ENCODE data around the gene MMP25.

MMP25 gene

DNA sequence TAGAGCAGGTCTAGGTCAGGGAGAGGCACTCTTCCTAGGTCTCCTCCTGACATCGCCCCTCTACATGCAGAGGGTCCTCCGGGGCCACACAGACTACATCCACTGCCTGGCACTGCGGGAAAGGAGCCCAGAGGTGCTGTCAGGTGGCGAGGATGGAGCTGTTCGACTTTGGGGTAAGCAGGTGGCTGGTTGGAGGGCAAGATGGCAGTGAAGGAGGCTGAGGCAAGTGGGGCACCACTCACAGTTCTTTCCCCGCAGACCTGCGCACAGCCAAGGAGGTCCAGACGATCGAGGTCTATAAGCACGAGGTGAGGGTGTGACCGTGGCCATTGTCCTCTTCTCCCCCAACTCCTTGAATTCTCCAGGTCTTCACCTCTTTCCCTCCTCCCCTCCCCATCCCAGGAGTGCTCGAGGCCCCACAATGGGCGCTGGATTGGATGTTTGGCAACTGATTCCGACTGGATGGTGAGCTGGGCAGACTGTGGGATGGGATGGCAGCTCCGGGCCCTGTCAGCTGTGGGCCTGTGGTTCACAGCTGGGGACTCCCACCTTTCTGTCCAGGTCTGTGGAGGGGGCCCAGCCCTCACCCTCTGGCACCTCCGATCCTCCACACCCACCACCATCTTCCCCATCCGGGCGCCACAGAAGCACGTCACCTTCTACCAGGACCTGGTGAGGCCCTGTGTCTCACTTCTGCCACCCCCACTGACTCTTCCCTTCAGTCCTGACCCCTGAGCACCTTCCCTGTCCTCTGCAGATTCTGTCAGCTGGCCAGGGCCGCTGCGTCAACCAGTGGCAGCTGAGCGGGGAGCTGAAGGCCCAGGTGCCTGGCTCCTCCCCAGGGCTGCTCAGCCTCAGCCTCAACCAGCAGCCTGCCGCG, 19.5 kb upstream of the MMP25 start:
- DNase-seq, result no peak
- intact Hi-C loops (cut with DNase I), result no loop called here

DNA sequence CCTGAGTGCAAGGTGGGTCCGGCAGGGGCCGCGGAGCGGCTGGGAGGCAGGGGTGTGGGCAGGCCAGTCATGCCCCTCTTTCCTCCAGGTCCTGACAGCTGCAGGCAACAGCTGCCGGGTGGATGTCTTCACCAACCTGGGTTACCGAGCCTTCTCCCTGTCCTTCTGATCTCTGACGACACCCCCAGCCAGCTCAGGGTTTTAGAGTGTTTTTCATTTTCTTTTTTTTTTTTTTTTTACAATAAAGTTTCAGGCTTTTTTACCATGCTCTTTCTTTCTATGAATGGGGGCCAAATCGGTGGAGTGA, 18.9 kb upstream of the MMP25 start:
- DNase-seq, result no peak
- intact Hi-C loops (cut with DNase I), result no loop called here

DNA sequence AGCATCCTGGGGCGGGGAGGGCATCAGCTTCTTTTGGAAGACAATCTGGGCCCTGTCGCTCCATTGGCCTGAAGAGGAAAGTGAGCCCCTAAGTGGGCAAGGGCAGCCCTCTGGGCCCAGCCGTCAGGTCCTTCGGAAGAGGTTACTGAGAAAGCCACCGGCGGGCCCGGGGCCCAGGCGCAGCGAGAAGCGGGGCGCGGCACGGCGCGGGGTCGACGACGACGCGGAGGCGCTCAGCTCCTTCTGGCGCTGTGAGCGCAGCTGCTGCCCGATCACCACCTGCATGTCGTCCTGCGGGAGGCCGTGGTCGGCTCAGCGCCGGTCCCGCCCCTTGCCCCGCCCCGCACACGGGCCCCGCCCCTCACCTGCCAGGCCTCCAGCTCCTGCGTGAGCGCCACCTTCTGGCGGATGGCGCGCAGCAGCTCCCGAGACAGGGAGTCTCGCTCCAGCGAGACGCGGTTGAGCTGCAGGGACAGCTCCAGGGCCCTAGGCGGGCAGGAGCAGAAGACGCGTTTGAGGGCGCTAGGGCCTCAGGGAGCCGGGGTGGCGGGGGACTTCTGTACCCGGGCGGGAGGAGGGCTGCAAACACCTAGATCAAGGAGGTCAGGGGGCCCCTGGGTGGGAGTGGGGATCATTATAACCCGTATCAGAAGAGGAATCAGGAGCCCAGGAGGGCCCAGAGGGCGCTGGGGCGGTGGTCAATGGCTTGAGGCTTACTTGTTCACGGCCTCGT, 18.2 kb upstream of the MMP25 start:
- intact Hi-C loops (cut with DNase I), result no loop called here
- peak; percentile 45 to 91 (median 83) for DNase-seq

DNA sequence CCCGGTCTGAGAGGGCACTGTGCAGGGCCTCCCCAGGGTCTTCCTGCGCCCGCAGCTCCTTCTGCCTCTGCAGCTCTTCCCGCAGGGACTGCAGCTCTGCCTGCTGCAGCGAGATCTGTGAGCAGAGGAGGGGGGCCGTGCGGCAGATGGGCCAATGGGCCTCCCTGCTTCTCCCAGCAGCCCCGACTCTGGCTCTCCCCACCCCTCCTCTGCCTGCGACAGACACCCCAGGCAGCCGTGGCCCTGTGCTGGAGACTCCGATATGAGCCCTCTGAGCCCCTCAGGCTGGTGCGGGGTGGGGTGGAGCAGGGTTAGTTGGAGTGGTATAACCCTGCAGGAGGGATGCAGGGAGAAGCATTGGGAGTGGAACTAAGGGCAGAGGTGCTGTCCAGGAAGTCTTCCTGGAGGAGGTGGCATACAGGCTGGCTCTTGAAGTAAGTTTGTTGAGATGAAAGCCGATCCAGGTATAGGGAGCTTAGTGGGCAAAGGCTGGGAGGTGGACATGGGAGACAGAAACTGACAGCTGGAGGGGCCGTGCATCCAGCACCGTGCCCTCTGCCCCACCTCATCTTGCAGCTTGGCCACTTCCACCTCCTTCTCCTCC, 17.5 kb upstream of the MMP25 start:
- no peak for DNase-seq
- intact Hi-C loops (cut with DNase I), result no loop called here

DNA sequence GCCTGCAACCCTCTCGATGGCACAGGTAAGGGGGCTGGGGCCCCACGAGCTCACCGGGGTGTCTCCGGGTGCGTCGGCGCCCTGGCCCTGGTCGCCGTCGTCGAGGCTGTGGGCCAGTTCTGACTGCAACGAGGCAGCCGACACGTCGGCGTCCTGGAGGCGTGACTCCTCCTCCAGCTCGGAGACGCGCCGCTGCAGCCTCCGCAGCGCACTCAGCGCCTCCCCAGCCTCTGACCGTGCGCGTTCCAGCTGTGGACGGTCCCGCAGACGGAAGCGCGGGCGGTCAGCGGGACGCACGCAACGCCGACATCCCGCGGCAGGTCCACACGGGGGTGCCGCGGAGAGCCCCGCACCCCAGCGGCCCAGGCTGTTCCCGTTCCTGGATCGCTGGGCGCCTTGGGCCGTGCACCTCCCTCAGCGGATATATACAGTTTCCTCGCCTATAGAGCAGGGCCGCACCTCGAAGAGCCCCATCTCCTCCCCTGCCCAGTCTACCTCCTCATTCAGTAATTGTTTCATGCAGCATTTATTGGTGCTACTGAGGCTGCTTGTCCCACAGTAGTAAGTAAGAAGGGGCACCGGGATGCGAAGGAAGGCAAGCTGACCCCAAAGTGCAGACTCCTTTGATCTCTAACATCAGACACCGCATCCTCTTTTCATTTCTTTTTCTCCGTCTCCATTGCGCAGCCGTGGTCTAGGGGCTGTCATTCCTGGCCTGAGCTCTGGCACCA, 16.7 kb upstream of the MMP25 start:
- DNase-seq, result peak in 6 of 42 donors; percentile 25 to 55 (median 31)
- intact Hi-C loops (cut with DNase I), result no loop called here

DNA sequence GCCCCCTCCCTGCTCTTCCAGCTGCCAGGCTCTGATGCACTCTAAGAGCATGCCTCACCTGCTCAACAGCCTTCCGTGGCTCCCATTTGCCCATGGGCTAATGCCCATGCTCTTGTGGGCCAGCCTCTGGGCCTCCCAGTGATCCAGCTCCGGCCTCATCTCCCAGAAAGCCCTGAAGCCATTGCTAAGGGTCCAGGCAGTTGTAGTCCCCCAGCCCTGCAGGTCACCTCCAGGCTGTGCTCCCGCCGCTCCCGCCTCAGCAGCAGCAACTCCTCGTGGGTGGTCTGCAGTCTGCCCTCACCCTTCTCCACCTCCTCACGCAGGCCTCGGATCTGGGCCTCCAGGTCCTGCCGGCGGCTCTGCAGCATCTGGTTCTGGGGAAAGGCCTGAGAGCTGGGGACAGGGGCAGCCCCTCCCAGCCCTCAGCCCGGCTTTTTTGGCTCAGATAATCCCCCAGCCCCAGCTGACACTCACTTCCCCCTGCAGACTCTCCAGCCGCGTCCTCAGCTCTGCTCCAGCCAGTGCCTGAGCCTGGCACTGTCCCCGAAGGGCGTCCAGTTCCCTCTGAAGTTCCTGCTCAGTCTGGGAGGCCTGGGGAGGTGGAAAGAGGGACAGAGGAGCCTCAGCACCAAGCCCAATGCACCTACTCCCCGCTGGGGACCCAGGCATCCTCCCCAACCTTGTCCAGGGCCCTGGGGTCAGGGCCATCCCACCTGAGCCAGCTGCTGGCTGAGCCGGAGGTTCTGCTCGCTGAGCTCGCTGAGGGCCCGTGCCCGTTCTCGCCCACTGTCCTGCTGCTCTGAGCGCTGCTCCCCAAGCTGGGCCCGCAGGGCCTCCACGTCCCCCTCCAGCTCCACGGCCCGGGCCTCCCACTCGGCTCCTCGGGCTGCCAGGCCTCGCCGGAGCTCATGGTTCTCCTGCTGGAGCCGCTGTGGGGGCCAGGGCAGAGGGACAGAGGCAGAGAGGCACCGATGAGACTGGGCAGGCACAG, 15.8 kb upstream of the MMP25 start:
- no peak for DNase-seq
- intact Hi-C loops (cut with DNase I), result no loop called here

DNA sequence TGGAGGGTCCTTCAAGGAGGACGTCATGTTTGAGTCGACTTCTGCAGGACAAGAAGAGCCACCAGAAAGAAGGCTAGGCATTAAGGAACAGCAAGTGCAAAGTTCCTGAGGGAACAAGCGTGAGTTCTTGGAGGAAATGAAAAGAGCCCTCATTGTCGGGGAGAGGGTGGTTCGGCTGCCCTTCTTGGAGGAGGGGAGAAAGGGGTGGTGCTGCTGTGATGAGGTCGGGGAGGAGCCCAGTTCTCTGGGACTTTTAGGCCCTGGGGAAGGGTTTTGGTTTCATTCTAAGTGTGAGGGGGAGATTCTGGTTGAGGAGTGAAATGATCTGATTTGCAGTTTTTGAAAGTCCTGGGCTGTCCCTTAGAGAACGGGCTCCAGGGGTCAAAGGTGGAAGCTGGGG, 13.7 kb upstream of the MMP25 start:
- intact Hi-C loops (cut with DNase I), result no loop called here

DNA sequence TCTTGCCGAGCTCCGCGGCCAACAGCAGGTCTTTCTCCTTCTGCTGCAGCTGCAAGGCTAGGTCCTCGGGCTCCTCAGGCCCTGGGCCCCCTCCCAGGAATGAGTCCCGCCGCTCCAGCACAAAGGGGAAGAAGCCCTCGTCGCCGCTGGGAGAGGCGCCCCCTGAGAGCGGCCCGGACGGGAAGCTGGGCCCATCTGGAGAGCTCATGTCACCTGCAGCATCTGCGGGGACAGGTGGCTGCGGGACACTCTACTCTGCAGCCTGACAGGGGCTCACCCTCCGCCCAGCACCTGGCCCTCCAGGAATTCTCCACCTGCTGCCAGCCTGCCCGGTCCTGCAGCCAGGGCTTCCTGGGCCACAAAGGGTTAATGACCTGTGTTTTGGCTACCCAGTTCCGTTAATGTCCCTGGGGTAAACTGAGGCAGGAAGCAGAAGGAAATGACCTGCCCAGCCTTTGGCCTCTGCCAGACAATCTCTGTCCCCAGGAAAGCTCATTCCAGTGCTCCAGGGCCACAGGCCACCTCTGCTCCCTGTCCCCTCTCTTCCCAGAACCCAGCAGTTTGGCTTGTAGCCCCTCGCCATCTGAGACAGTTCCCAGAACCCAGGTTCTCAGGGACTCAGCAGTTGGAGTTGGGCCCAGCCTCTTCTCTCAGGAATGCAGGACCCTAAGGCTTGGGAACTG, 10.9 kb upstream of the MMP25 start:
- intact Hi-C loops (cut with DNase I), result no loop called here
- DNase-seq, result no peak

More for the DNA sequence above, 13.7 kb upstream of the MMP25 start:
- DNase-seq, result no peak

DNA sequence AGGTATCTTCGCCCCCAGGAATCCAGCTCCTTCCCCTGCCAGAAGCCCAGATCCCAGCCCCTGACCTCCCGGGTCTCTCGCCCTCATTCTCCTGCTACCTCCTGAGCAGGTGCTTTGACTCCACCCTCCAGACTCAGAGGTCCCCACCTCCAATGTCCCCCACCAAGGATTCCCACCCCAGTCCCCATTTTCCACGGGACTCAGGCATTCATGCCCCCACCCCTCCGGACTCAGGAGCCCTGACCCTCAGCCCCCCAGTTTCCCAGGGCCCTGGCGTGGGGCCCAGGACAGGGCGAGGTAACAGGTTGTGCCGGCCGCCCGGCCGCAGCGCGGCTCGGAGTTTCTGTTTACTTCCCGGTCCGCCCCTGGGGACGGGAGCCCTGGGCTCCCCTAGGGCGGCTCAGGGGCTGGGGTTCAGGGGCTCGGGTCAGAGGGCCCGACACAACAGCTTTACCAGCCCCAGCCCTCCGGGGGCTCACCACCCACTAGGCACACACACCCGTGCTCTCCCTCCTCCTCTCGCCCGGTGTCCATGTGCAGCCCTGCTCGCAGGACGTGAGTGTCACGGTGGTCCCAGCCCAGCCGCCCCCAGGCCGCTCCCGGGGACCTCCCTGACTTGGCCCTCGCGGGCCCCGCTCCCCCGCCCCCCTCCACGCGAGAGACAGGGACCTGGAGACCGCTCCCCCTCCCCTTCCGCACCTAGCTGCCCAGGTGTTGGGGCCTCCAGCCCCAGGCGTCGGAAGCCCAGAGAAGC, 10.2 kb upstream of the MMP25 start:
- intact Hi-C loops (cut with DNase I), result no loop called here
- no peak for DNase-seq

DNA sequence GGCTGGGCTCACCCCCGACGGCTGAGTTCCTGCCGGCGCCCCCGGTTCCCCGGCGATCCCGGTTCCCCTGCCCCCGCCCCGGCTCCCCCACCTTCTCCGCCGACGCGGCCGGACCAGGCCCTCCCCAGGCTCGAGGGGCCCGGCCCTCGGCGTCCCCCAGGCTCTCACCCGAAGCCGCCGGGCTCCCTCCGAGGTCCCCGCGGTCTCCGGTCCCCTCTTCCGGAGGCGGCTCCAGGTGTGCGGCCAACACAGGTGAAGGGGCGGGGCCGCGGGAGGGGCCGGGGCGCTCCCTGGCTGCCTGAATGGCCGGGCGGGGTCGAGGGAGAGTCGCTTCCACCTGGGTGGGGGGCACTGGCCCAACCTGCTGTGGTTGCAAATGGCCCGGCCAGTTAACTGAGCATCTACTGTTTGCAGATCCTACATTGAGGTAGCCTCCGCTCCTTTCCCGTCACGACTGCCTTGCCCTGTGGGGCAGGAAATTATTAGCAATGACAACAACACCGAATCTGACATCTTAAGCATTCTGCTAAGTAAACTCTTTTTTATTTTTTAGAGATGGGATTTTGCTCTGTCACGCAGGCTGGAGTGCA, 9.5 kb upstream of the MMP25 start, which contains the start of gene BICDL2:
TSS of gene BICDL2 (minus strand) at position 219 of the 590 bp plus-strand sequence. CDS start 1,448 bp downstream, outside the sequence.
- no peak for DNase-seq
- intact Hi-C loops (cut with DNase I), result no loop called here

DNA sequence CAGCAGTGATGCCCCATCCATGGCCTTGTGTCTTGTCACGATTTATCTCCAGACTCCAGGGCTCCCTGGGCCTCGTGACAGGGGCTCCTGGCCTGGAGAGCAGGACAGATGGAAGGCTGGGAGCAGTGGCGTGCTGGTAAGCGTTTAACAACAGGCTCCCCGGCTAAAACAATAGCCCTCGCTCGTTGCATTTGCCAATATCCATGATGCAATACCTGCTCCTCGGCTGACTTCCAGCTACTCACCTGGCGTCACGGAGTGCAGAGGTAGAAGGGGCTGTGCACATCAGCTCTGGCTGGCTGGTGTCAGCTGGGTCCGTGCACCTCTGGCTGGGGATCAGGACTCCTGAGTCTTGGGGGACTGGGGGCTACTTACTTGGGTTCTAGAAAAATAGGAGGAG, 8.1 kb upstream of the MMP25 start:
- DNase-seq, result no peak
- intact Hi-C loops (cut with DNase I), result no loop called here

DNA sequence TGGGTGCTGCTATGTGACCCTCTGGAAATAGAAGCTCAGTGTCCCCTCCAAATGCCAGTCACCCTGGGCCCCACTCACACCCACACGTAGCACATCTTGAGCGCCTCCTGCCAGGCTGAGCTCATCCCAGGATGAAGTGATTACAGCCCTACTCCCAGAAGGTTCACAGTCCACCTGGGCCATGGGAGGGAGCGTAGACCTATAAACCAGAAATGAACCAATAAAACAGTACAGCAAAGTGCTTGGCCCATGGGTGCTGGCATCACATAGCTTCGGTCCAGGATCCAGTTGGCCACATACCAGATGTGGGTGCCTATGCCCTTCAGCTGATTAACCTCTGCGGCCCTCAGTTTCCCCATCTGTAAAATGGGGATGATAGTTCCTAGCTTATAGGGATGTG, 7.5 kb upstream of the MMP25 start:
- DNase-seq, result no peak
- intact Hi-C loops (cut with DNase I), result no loop called here

DNA sequence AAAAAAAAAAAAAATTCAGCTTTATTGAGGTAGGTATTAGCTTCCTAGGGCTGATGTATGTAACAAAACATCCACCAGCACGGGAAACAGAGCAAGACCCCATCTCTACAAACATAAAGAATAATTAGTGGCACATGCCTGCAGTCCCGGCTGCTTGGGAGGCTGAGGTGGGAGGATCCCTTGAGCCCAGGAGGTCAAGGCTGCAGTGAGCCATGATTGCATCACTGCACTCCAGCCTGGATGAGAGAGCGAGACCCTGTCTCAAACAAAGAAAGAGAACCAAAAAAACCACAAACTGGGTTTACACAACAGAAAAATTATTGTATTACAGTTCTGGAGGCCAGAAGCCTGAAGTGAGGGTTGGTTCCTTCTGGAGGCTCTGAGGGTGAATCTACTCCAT, 4.0 kb upstream of the MMP25 start:
- intact Hi-C loops (cut with DNase I), result no loop called here

DNA sequence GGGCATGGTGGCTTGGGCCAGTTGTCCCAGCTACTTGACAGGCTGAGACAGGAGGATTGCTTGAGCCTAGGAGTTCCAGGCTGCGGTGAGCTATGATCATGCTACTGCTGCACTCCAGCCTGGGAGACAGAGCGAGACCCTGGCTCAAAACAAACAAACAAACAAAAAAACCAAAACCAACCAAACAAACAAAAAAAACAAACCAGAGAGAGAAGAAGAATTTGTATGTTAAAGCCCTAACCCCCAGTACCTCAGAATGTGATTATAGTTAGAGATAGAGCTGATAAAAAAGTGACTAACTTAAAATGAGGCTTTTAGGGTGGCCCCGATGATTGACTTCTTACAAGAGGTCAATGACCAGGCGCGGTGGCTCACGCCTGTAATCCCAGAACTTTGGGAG, 1.7 kb upstream of the MMP25 start:
- no peak for DNase-seq
- intact Hi-C loops (cut with DNase I), result no loop called here

More for the DNA sequence above, 4.0 kb upstream of the MMP25 start:
- no peak for DNase-seq

DNA sequence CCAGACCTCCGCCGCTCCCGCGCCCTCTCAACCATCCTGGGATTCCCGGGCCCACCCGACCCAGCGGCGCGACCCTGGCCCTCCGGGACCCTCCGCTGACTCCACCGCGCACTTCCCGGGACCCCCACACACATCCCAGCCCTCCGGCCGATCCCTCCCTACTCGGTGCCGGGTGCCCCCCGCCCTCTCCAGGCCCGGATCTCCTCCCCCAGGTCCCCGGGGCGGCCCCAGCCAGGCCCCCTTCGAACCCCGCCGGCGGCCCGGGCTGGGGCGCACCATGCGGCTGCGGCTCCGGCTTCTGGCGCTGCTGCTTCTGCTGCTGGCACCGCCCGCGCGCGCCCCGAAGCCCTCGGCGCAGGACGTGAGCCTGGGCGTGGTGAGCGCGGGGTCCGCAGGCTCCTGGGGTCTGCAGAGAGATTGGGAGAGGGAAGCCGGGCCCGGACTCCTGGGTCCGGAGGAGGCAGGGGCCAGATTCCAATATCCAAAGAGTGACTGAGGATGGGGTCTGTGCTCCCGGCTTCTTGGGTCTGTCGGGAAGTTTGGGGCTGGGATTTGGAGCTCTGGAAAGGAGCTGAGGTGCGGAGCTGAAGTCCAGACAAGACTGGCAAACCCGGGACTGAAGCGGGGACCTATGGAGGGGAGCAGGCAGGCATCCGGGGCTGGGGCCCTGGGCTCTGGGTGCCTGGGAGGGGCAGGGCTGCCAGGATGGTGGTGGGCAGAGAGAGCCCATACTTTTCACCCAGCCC, 453 bp downstream of the MMP25 start:
- DNase-seq, result no peak
- intact Hi-C loops (cut with DNase I), result no loop called here

DNA sequence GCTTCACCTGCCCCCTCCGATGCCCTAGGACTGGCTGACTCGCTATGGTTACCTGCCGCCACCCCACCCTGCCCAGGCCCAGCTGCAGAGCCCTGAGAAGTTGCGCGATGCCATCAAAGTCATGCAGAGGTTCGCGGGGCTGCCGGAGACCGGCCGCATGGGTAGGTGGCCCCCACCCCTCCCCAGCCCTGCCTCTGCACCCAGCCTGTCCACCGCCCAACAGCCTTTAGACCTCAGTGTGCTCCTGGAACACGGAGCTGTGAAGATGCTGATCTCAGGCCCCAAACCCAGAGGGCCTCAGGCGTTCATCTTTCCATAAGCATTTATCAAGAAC, 993 bp downstream of the MMP25 start:
- DNase-seq, result no peak
- intact Hi-C loops (cut with DNase I), result no loop called here

Measured in head of caudate nucleus (tissue), 42 donors.